Esophagus muscularis mucosa (tissue), 4 donors: ENCODE results near the gene NQO1. TPM values are rescaled to one million over a fixed set of nuclear protein-coding genes. Genes with fewer than 3 reads are reported as not detected.

ENCODE experiments used
- DNase-seq: peaks from one replicate; pipeline ENCODE4 v3.0.0-alpha.2; 2017; ENCODE audit errors: extremely low spot score
- H3K27ac ChIP-seq, 4 donors: fragments of 200-600 bp; sonication (generic); replicated peaks in 1 of 4; 1 replicate in 3 of 4; 2 replicates in 1 of 4; pipeline ENCODE4 v1.5.1; 2016 to 2019; ENCODE audit warnings: mild to moderate bottlenecking in 1 of 4
- H3K27me3 ChIP-seq, 4 donors: fragments of 200-600 bp; sonication (generic); one replicate each; pipeline versions ENCODE4 v1.5.1 to v1.6.0; 2016 to 2019
- H3K36me3 ChIP-seq, 4 donors: fragments of 200-600 bp; sonication (generic); one replicate each; pipeline ENCODE4 v1.5.1; 2016 to 2019
- H3K4me1 ChIP-seq, 4 donors: fragments of 200-600 bp; sonication (generic); one replicate each; pipeline ENCODE4 v1.5.1; 2016 to 2019
- H3K4me3 ChIP-seq, 4 donors: fragments of 200-600 bp; sonication (generic); 1 replicate in 2 of 4; 2 replicates in 2 of 4; pipeline ENCODE4 v1.5.1; 2016 to 2019; ENCODE audit warnings: mild to moderate bottlenecking in 4 of 4, moderate library complexity in 1 of 4
- H3K9me3 ChIP-seq, 4 donors: fragments of 200-600 bp; sonication (generic); 1 replicate in 3 of 4; 2 replicates in 1 of 4; pipeline ENCODE4 v1.5.1; 2016 to 2019
- EP300 ChIP-seq: sonication (generic); formaldehyde crosslinking; IDR thresholded peaks from one replicate; pipeline ENCODE4 v1.6.1; 2017; ENCODE audit warnings: antibody characterized with exemption
- POLR2A ChIP-seq: fragments of 450-650 bp; IDR thresholded peaks from one replicate; pipeline ENCODE4 v1.6.1; 2017; ENCODE audit warnings: antibody characterized with exemption, moderate library complexity, mild to moderate bottlenecking, low read depth
- POLR2AphosphoS5 ChIP-seq, 2 donors: sonication (generic); formaldehyde crosslinking; IDR thresholded peaks; one replicate each; pipeline ENCODE4 v1.6.1; 2017; ENCODE audit warnings: antibody characterized with exemption in 2 of 2
- WGBS: methylation state at CpG from one replicate; pipeline ENCODE4 v1.1.5; 2018; 5-methylcytosine and 5-hydroxymethylcytosine counted together
- intact Hi-C: fragments of 100-400 bp; cut with DNase I; formaldehyde crosslinking; loops from one replicate; pipeline ENCODE4 v1.15.1; 2023
- total RNA-seq, 4 donors: library from RNA; depleted of rRNA; stranded (reverse); fragments of >200 nt; gene quantifications; one replicate each; pipeline versions ENCODE4 v1.1.0 to v1.2.1, GENCODE V29; 2016
- TF ChIP-seq, protein P1 (sequence below), 3 experiments: fragments of 200-600 bp in 2 of 3; fragments of 450-650 bp in 1 of 3; sonication (generic) in 2 of 3; IDR thresholded peaks; one replicate each; pipeline ENCODE4 v1.5.1; 2017 to 2019; ENCODE audit warnings: antibody characterized with exemption in 3 of 3, mild to moderate bottlenecking in 2 of 3, moderate library complexity in 1 of 3

NQO1 gene
- total RNA-seq, 4 donors from 2014 or later = 54.5 to 114 (median 96.3) TPM

- no peak overlapping the region for H3K4me3 ChIP-seq
- 92% methylated on average over 6 of the region's 6 CpGs for WGBS
- no peak for DNase-seq
- H3K36me3 ChIP-seq = peaks cover 13 to 29% (median 20%) of the 10 kb centered on the region in 4 donors
- peaks cover under 1 to 43% (median 20%) of the 10 kb centered on the region in 4 donors for H3K4me1 ChIP-seq
- H3K9me3 ChIP-seq = no peaks in the 10 kb centered on the region
- TF ChIP-seq EP300 (no peak), POLR2A (no peak), POLR2AphosphoS5 (IDR thresholded peaks at IDR 0.05) (no peak)
- intact Hi-C loops = no loop called here
- H3K27me3 ChIP-seq = no peaks in the 10 kb centered on the region
- no peak overlapping the region for H3K27ac ChIP-seq
Observed at GRCh38 chr16:69721441-69721957, 4.9 kb downstream of the NQO1 start.

GRCh38 chr16:69720822-69721430 lies 5.4 kb downstream of the NQO1 start:
- 92% methylated on average over 10 of the region's 10 CpGs for WGBS
- H3K4me3 ChIP-seq = no peak overlapping the region
- no peak for DNase-seq
- peaks cover 0 to 37% (median 17%) of the 10 kb centered on the region in 4 donors for H3K4me1 ChIP-seq
- no peak overlapping the region for H3K27ac ChIP-seq
- H3K27me3 ChIP-seq = no peaks in the 10 kb centered on the region
- peaks cover 13 to 35% (median 26%) of the 10 kb centered on the region in 4 donors for H3K36me3 ChIP-seq
- TF ChIP-seq EP300 = no peak
- TF ChIP-seq POLR2A = no peak
- TF ChIP-seq POLR2AphosphoS5 (IDR thresholded peaks at IDR 0.05) = no peak
- TF ChIP-seq, protein P1, sequence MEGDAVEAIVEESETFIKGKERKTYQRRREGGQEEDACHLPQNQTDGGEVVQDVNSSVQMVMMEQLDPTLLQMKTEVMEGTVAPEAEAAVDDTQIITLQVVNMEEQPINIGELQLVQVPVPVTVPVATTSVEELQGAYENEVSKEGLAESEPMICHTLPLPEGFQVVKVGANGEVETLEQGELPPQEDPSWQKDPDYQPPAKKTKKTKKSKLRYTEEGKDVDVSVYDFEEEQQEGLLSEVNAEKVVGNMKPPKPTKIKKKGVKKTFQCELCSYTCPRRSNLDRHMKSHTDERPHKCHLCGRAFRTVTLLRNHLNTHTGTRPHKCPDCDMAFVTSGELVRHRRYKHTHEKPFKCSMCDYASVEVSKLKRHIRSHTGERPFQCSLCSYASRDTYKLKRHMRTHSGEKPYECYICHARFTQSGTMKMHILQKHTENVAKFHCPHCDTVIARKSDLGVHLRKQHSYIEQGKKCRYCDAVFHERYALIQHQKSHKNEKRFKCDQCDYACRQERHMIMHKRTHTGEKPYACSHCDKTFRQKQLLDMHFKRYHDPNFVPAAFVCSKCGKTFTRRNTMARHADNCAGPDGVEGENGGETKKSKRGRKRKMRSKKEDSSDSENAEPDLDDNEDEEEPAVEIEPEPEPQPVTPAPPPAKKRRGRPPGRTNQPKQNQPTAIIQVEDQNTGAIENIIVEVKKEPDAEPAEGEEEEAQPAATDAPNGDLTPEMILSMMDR (IDR thresholded peaks at IDR 0.05) = no peak
- no peaks in the 10 kb centered on the region for H3K9me3 ChIP-seq
- intact Hi-C loops = no loop called here

- Histone ChIP-seq H3K27ac (no peak overlapping the region), H3K4me3 (no peak overlapping the region), H3K4me1 (peaks cover 0 to 15% (median 3%) of the 10 kb centered on the region in 4 donors), H3K36me3 (peaks cover 20 to 60% (median 49%) of the 10 kb centered on the region in 4 donors), H3K9me3 (no peaks in the 10 kb centered on the region), H3K27me3 (no peaks in the 10 kb centered on the region)
- 91% methylated on average over 10 of the region's 10 CpGs for WGBS
- intact Hi-C loops = no loop called here
- no peak for TF ChIP-seq POLR2AphosphoS5 (IDR thresholded peaks at IDR 0.05)
- no peak for DNase-seq
Observed at GRCh38 chr16:69718111-69718764, 8.1 kb downstream of the NQO1 start.

DNA sequence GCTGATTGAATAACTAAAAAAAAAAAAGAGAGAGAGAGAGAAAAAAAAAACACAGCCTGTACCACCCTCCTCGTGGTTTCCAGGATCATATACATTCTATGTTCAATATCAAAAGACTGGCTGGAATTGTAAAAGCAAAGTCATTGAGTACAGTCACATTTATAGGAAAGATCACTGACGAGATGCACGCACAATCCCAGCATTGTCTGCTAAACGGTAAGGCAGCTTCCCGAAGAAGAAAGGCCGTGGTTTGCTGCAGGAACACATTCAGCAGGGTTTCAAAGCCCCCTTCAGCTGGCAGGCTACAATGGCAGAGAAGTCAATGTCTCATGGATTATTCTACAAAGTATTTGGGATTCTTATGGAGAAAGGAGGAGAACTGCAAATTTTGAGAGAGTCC lies 9.3 kb downstream of the NQO1 start:
- intact Hi-C loops = no loop called here
- H3K4me3 ChIP-seq = no peak overlapping the region
- no peaks in the 10 kb centered on the region for H3K27me3 ChIP-seq
- WGBS = 84% methylated on average over 6 of the region's 6 CpGs
- H3K9me3 ChIP-seq = no peaks in the 10 kb centered on the region
- no peak overlapping the region for H3K27ac ChIP-seq
- peaks cover 0 to 16% (median 12%) of the 10 kb centered on the region in 4 donors for H3K4me1 ChIP-seq
- no peak for TF ChIP-seq POLR2AphosphoS5 (IDR thresholded peaks at IDR 0.05)
- TF ChIP-seq POLR2A = no peak
- TF ChIP-seq EP300 = no peak
- TF ChIP-seq, protein P1 (IDR thresholded peaks at IDR 0.05) = no peak
- H3K36me3 ChIP-seq = peaks cover 28 to 72% (median 61%) of the 10 kb centered on the region in 4 donors
- DNase-seq = no peak

- H3K27me3 ChIP-seq = no peaks in the 10 kb centered on the region
- no peaks in the 10 kb centered on the region for H3K9me3 ChIP-seq
- WGBS = 80% methylated on average over 9 of the region's 9 CpGs
- H3K27ac ChIP-seq = peak overlapping the region in 2 of 4 donors; percentile 16 to 33
- no peak overlapping the region for H3K4me3 ChIP-seq
- H3K4me1 ChIP-seq = peaks cover 6 to 42% (median 38%) of the 10 kb centered on the region in 4 donors
- intact Hi-C loops = no loop called here
- no peak for TF ChIP-seq EP300
- TF ChIP-seq POLR2AphosphoS5 (IDR thresholded peaks at IDR 0.05) = peak in 1 of 2 donors; percentile 4
- TF ChIP-seq, protein P1 (IDR thresholded peaks at IDR 0.05) = peak in 1 of 3 experiments; percentile 29
- H3K36me3 ChIP-seq = peaks cover 22 to 85% (median 73%) of the 10 kb centered on the region in 4 donors
- peak; percentile 55 for DNase-seq
Observed at GRCh38 chr16:69712914-69713581, 13.3 kb downstream of the NQO1 start.
